ENCODE measurements around the gene NEUROD1. TPM values are rescaled to one million over a fixed set of nuclear protein-coding genes. Genes with fewer than 3 reads are reported as not detected.

Gene NEUROD1
- total RNA-seq, 2 experiments from 2014 or later: not detected

- Mint-ChIP-seq H3K4me1 (no peaks in the 10 kb centered on the region), H3K4me3 (no peak overlapping the region), H3K27ac (no peak overlapping the region), H3K27me3 (peaks cover 60% of the 10 kb centered on the region), H3K9me3 (ENCODE audit: low read depth) (no peaks in the 10 kb centered on the region), H3K36me3 (no peaks in the 10 kb centered on the region)
- DNase-seq (no peak), ATAC-seq (no peak)
- CTCF ChIA-PET: no interaction called here
These were observed 33.8 kb downstream of the NEUROD1 start for GRCh38 chr2:181646415-181646987.

DNA sequence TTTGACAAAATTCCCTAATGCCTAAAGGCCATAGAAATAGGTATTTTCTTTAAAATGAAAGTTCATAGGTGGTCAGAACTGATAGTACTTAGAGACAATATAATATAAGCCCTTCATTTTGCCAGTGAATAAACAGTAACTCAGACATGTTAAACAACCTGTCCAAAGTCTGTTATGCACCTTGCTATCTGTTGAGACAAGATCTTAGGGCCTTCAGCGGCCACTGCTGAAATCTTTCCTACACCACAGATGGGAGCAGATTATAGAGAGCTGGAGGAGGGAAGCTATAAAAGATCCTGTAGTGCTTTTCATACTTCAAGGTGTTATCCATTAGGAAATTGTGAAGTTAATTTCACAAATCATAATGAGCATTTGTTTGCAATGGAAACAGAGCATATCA, 37.2 kb downstream of the NEUROD1 start:
- ATAC-seq (no peak), DNase-seq (no peak)
- Mint-ChIP-seq H3K27ac (no peak overlapping the region), H3K27me3 (peaks cover 51% of the 10 kb centered on the region), H3K36me3 (no peaks in the 10 kb centered on the region), H3K4me1 (no peaks in the 10 kb centered on the region), H3K4me3 (no peak overlapping the region), H3K9me3 (ENCODE audit: low read depth) (no peaks in the 10 kb centered on the region)
- CTCF ChIA-PET: interaction anchor here (1.0 to 1.4 kb wide), 2 partner anchors 14 to 24 kb away, joined by 3 read pairs; partner anchors contain the start of gene CERKL

DNA sequence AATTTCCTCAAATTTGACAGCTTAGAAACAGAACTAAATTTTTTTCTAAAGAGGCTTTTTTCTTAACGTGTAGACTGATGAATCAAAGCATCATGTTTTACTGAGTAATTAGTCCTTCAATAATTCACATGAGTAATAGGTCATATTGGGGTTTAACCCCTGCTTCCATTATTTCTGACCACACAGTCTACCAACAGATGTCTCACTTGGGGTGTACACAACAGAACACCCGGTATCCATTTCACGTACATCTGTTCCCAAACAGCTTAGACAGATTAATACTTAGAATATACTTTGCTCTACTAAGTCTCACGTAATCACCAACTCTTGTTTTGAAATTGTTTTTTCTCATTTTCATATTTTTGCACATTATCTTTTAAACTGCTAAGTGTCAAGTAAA, 38.2 kb downstream of the NEUROD1 start:
- DNase-seq (no peak), ATAC-seq (no peak)
- Mint-ChIP-seq H3K9me3 (ENCODE audit: low read depth) (no peaks in the 10 kb centered on the region), H3K27ac (no peak overlapping the region), H3K4me3 (no peak overlapping the region), H3K36me3 (no peaks in the 10 kb centered on the region), H3K27me3 (peaks cover 46% of the 10 kb centered on the region), H3K4me1 (no peaks in the 10 kb centered on the region)
- CTCF ChIA-PET: interaction anchor here (0.8 to 1.6 kb wide), 3 partner anchors 17 to 73 kb away, joined by 3 to 5 read pairs (median 3); no protein-coding TSS in a partner anchor

- H3K4me1 Mint-ChIP-seq: no peaks in the 10 kb centered on the region
- H3K27ac Mint-ChIP-seq: no peak overlapping the region
- H3K36me3 Mint-ChIP-seq: no peaks in the 10 kb centered on the region
- DNase-seq: no peak
- no peaks in the 10 kb centered on the region for H3K9me3 Mint-ChIP-seq (ENCODE audit: low read depth)
- no peak overlapping the region for H3K4me3 Mint-ChIP-seq
- no peak for ATAC-seq
- H3K27me3 Mint-ChIP-seq: peaks cover 37% of the 10 kb centered on the region
- CTCF ChIA-PET: no interaction called here
These were observed 40.6 kb downstream of the NEUROD1 start for GRCh38 chr2:181639686-181640085.

- Mint-ChIP-seq H3K4me1 (no peaks in the 10 kb centered on the region), H3K9me3 (ENCODE audit: low read depth) (no peaks in the 10 kb centered on the region), H3K36me3 (no peaks in the 10 kb centered on the region), H3K4me3 (no peak overlapping the region), H3K27ac (no peak overlapping the region), H3K27me3 (peaks cover 44% of the 10 kb centered on the region)
- CTCF ChIA-PET: interaction anchor here (1.0 kb wide), 1 partner anchor 30 kb away, joined by 3 read pairs; no protein-coding TSS in a partner anchor
- DNase-seq (no peak), ATAC-seq (no peak)
These were observed 47.5 kb downstream of the NEUROD1 start for GRCh38 chr2:181632733-181633401.

GRCh38 chr2:181628590-181629585, 51.4 kb downstream of the NEUROD1 start:
- Mint-ChIP-seq H3K4me3 (no peak overlapping the region), H3K27ac (no peak overlapping the region), H3K9me3 (ENCODE audit: low read depth) (no peaks in the 10 kb centered on the region), H3K4me1 (no peaks in the 10 kb centered on the region), H3K27me3 (peaks cover 59% of the 10 kb centered on the region), H3K36me3 (no peaks in the 10 kb centered on the region)
- CTCF ChIA-PET: no interaction called here
- DNase-seq: no peak
- no peak for ATAC-seq

DNA sequence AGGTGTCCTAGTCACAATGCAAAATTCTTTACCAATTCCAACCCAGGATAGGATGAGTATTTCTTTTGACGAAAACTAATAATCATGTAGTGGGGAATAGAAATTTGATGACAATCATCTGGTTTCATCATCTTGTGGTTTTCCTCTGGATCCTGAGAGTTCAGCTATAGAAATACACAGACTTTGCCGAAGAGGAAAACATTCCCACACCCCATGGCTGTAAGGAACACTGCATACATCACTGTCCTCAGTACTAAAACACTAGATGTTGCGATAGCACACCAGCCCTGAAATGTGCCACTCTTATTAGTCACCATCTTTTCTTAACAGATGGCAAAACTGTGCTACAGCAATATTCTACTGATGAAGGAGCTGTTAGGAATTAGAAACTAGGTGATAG, 52.8 kb downstream of the NEUROD1 start:
- H3K4me3 Mint-ChIP-seq: no peak overlapping the region
- no peaks in the 10 kb centered on the region for H3K9me3 Mint-ChIP-seq (ENCODE audit: low read depth)
- no peak overlapping the region for H3K27ac Mint-ChIP-seq
- H3K27me3 Mint-ChIP-seq: peaks cover 63% of the 10 kb centered on the region
- ATAC-seq (no peak), DNase-seq (no peak)
- no peaks in the 10 kb centered on the region for H3K4me1 Mint-ChIP-seq
- CTCF ChIA-PET: no interaction called here
- no peaks in the 10 kb centered on the region for H3K36me3 Mint-ChIP-seq

GRCh38 chr2:181626671-181627070, 53.6 kb downstream of the NEUROD1 start:
- Mint-ChIP-seq H3K9me3 (ENCODE audit: low read depth) (no peaks in the 10 kb centered on the region), H3K4me1 (no peaks in the 10 kb centered on the region), H3K36me3 (no peaks in the 10 kb centered on the region), H3K27me3 (peaks cover 68% of the 10 kb centered on the region), H3K4me3 (no peak overlapping the region), H3K27ac (no peak overlapping the region)
- CTCF ChIA-PET: no interaction called here
- ATAC-seq: no peak
- no peak for DNase-seq

Other genes starting within 250 kb of the NEUROD1 start
- gene ITGA4, start 223.1 kb downstream of the NEUROD1 start, total RNA-seq: 100 to 1,000 TPM; 301 to 344 TPM
- not detected for gene CERKL, start 23.4 kb downstream of the NEUROD1 start, total RNA-seq
- gene ITPRID2, start 211.2 kb upstream of the NEUROD1 start, total RNA-seq: 10 to 100 TPM; 51.9 to 68.6 TPM